A549 (cell line): ENCODE results near the gene CFAP46. TPM values are rescaled to one million over a fixed set of nuclear protein-coding genes. Genes with fewer than 3 reads are reported as not detected.

Experiments used
- ATAC-seq, 2 experiments: fragments of 200-7000 bp in 1 of 2; fragments of >200 bp in 1 of 2; cut with Nextera tagmentation in 1 of 2; cut with Tn5 transposase in 1 of 2; 3 replicates each; pipeline versions ENCODE4 v1.8.0 to v1.9.1; 2018 to 2020; ENCODE audit warnings: mild to moderate bottlenecking in 1 of 2, moderate library complexity in 1 of 2
- CTCF ChIA-PET: fragments of 300-600 bp; sonication (Branson Sonifier 250); formaldehyde crosslinking; extraction: SDS; loops from one replicate; lab custom pipeline; 2021; ENCODE audit warnings: antibody characterized with exemption, inconsistent platforms; lab: Yijun Ruan, JAX
- POLR2A ChIA-PET: fragments of 350-600 bp; formaldehyde crosslinking; extraction: SDS; loops from one replicate; lab custom pipeline; 2021; ENCODE audit warnings: antibody characterized with exemption, inconsistent platforms; lab: Yijun Ruan, JAX
- DNase-seq, 2 experiments: peaks; one replicate each; pipeline versions ENCODE4 v3.0.0 to v3.0.0-alpha.2; 2011 to 2016; ENCODE audit warnings: low read depth in 1 of 2, low spot score in 1 of 2
- FAIRE-seq: peaks from 2 replicates; lab custom pipeline; 2011; peaks lifted over from hg19 to GRCh38; lab: Jason Lieb, UNC
- H3K27ac ChIP-seq, 2 experiments: fragments of >200 bp; sonication (Bioruptor Twin); formaldehyde crosslinking; 3 replicates each; pipeline ENCODE4 v1.5.1; 2016 to 2017
- H3K4me1 ChIP-seq: fragments of >200 bp; sonication (Bioruptor Twin); formaldehyde crosslinking; 3 replicates; pipeline ENCODE4 v1.6.1; 2016
- H3K4me2 ChIP-seq: fragments of >200 bp; sonication (Bioruptor Twin); formaldehyde crosslinking; 3 replicates; pipeline ENCODE4 v1.6.1; 2016
- H3K4me3 ChIP-seq: fragments of >200 bp; sonication (Bioruptor Twin); formaldehyde crosslinking; 3 replicates; pipeline ENCODE4 v1.5.1; 2016
- H3K9me3 ChIP-seq: fragments of >200 bp; sonication (Bioruptor Twin); formaldehyde crosslinking; 3 replicates; pipeline ENCODE4 v1.6.1; 2016
- EHMT2 ChIP-seq: fragments of 200-600 bp; sonication (generic); IDR thresholded peaks from 2 replicates; pipeline ENCODE4 v1.6.1; 2016; ENCODE audit warnings: antibody characterized with exemption, low read depth, mild to moderate bottlenecking, moderate library complexity
- FOSL2 ChIP-seq, 2 experiments: fragments of 450-650 bp in 1 of 2; fragments of >200 bp in 1 of 2; sonication (Bioruptor Twin) in 1 of 2; formaldehyde crosslinking; IDR thresholded peaks; 2 replicates each; pipeline versions ENCODE4 v1.5.0 to v1.6.1; 2016 to 2020; ENCODE audit warnings: mild to moderate bottlenecking in 1 of 2, moderate library complexity in 1 of 2
- FOXS1 ChIP-seq: fragments of 250-450 bp; sonication (Bioruptor Pico); IDR thresholded peaks from 2 replicates; pipeline ENCODE4 v1.5.0; 2020; ENCODE audit warnings: mild to moderate bottlenecking, moderate library complexity
- HEYL ChIP-seq: fragments of 250-450 bp; sonication (Bioruptor Pico); IDR thresholded peaks from 2 replicates; pipeline ENCODE4 v1.8.0; 2021; ENCODE audit warnings: mild to moderate bottlenecking, moderate library complexity
- JUN ChIP-seq, 2 experiments: fragments of >200 bp; sonication (Bioruptor Twin); formaldehyde crosslinking; IDR thresholded peaks; 2 replicates in 1 of 2; 3 replicates in 1 of 2; pipeline ENCODE4 v1.6.1; 2016 to 2017
- JUNB ChIP-seq: fragments of >200 bp; sonication (Bioruptor Twin); formaldehyde crosslinking; IDR thresholded peaks from 2 replicates; pipeline ENCODE4 v1.6.1; 2016
- NR3C1 ChIP-seq: fragments of >200 bp; sonication (Bioruptor Twin); formaldehyde crosslinking; IDR thresholded peaks from 3 replicates; pipeline ENCODE4 v1.6.1; 2017
- RNF2 ChIP-seq: fragments of 200-600 bp; sonication (generic); IDR thresholded peaks from 2 replicates; pipeline ENCODE4 v1.6.1; 2016; ENCODE audit warnings: low read depth, mild to moderate bottlenecking, antibody characterized with exemption, moderate library complexity, borderline replicate concordance
- TFCP2L1 ChIP-seq: fragments of 250-450 bp; sonication (Bioruptor Pico); IDR thresholded peaks from 2 replicates; pipeline ENCODE4 v1.5.0; 2021; ENCODE audit warnings: mild to moderate bottlenecking
- TP53 ChIP-seq: fragments of 250-450 bp; sonication (Bioruptor Pico); IDR thresholded peaks from 2 replicates; pipeline ENCODE4 v1.5.0; 2021; ENCODE audit warnings: mild to moderate bottlenecking, moderate library complexity
- ZC3H11A ChIP-seq: fragments of 450-650 bp; IDR thresholded peaks from 2 replicates; pipeline ENCODE4 v1.6.1; 2014; ENCODE audit warnings: antibody characterized with exemption, mild to moderate bottlenecking
- ZNF302 ChIP-seq: fragments of 250-450 bp; sonication (Bioruptor Pico); IDR thresholded peaks from 2 replicates; pipeline ENCODE4 v1.9.0; 2021; ENCODE audit warnings: inconsistent platforms, mild to moderate bottlenecking, moderate library complexity
- WGBS: methylation state at CpG from one replicate; pipeline ENCODE4 v1.1.6; 2017; ENCODE audit errors: missing lambda C conversion rate; 5-methylcytosine and 5-hydroxymethylcytosine counted together
- polyA plus RNA-seq, 4 experiments: library from polyadenylated mRNA; depleted of rRNA in 3 of 4; stranded (reverse); fragments of >200 nt; fragmentation: RNase III in 1 of 4; extraction: RNeasy Plus Mini Kit Qiagen cat#74134 plus additional on column Dnase treatment in 1 of 4; gene quantifications; 2 replicates in 3 of 4; 3 replicates in 1 of 4; pipeline ENCODE4 v1.2.3, GENCODE V29; 2011 to 2017
- TF ChIP-seq, protein P1 (sequence below): IDR thresholded peaks from 2 replicates; pipeline ENCODE4 v1.6.1; 2012; ENCODE audit warnings: low read depth, borderline replicate concordance
- TF ChIP-seq, protein P2 (sequence below): fragments of 450-650 bp; IDR thresholded peaks from 2 replicates; pipeline ENCODE4 v1.6.1; 2014; ENCODE audit warnings: antibody characterized with exemption
- TF ChIP-seq, protein P3 (sequence below): fragments of 200-600 bp; sonication (generic); IDR thresholded peaks from 2 replicates; pipeline ENCODE4 v1.6.1; 2016; ENCODE audit warnings: antibody characterized with exemption, mild to moderate bottlenecking, moderate library complexity
- TF ChIP-seq, protein P4 (sequence below): fragments of 250-450 bp; sonication (Bioruptor Pico); IDR thresholded peaks from 2 replicates; pipeline ENCODE4 v1.5.0; 2020; ENCODE audit warnings: low read depth, mild to moderate bottlenecking, moderate library complexity
- TF ChIP-seq, protein P5 (sequence below): fragments of >200 bp; sonication (Bioruptor Twin); formaldehyde crosslinking; IDR thresholded peaks from 2 replicates; pipeline ENCODE4 v1.6.1; 2016

The CFAP46 gene
- polyA plus RNA-seq, 2 of the 4 experiments (the other 2 are of a cell fraction) = 0.88 to 1.8 TPM

DNA sequence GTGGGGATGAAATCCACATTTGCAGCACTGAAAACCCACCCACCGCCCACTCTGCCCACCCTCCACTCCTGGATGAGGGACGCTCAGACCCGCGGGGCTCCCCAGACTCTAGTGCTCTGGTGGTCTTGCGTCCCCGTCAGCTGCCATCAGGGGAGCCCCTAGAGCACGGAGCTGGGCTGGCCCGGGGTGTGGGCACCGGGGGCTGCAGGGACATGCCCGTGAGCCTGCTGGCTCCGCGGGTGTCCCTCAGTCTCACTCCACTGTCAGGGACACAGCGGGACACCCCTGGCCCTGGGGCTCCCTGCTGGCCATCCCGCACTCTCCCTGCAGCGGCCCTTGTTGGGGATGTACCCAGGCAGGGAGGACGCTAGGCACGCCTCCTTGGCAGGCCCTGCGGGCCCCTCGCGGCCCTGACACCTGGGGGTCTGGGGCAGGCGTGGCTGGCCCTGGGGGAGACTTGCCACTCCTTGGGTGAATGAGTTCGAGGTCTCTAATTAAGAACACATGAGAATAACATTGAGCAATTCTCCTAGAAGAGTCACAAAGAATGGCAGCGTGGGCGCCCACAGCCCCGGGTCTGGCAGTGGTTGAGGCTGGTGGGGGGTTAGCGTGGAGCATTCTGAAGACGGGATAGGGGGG, 64.2 kb downstream of the CFAP46 start (continued):
- TF ChIP-seq, protein P1, sequence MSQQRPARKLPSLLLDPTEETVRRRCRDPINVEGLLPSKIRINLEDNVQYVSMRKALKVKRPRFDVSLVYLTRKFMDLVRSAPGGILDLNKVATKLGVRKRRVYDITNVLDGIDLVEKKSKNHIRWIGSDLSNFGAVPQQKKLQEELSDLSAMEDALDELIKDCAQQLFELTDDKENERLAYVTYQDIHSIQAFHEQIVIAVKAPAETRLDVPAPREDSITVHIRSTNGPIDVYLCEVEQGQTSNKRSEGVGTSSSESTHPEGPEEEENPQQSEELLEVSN = no peak

DNA sequence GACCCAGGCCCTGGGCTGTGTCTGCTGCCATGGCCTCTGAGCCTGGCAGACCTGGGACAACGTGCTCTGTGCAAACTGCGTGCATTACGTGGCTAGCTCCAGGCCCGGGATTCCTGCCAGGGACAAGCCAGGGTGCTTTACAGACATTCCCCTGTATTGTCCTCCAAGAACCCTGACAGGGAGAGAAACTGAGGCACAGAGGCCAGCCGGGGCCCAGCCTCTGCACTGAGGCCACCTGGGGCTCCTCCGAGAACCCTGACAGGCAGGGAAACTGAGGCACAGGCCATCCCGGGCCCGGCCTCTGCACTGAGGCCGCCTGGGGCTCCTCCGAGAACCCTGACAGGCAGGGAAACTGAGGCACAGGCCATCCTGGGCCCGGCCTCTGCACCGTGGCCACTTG, 64.9 kb downstream of the CFAP46 start:
- Histone ChIP-seq H3K9me3 (no peaks in the 10 kb centered on the region), H3K27ac (no peak overlapping the region), H3K4me2 (no peak overlapping the region), H3K4me3 (no peak overlapping the region), H3K4me1 (no peaks in the 10 kb centered on the region)
- CTCF ChIA-PET = interaction anchor here (1.8 kb wide), 1 partner anchor 223 kb away, joined by 6 read pairs; no protein-coding TSS in a partner anchor
- FAIRE-seq = no peak
- ATAC-seq = no peak; a peak in 1 of 6 replicates
- whole genome bisulfite sequencing = 9% methylated on average over 12 of the region's 12 CpGs
- TF ChIP-seq ZC3H11A = no peak
- TF ChIP-seq TFCP2L1 = no peak
- no peak for TF ChIP-seq HEYL (CRISPR knock-in tag)
- TF ChIP-seq, protein P2, sequence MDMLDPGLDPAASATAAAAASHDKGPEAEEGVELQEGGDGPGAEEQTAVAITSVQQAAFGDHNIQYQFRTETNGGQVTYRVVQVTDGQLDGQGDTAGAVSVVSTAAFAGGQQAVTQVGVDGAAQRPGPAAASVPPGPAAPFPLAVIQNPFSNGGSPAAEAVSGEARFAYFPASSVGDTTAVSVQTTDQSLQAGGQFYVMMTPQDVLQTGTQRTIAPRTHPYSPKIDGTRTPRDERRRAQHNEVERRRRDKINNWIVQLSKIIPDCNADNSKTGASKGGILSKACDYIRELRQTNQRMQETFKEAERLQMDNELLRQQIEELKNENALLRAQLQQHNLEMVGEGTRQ = no peak
- no peak for TF ChIP-seq RNF2
- no peak for TF ChIP-seq JUNB
- TF ChIP-seq, protein P1 = no peak
- no peak for TF ChIP-seq ZNF302 (CRISPR knock-in tag)
- TF ChIP-seq, protein P3, sequence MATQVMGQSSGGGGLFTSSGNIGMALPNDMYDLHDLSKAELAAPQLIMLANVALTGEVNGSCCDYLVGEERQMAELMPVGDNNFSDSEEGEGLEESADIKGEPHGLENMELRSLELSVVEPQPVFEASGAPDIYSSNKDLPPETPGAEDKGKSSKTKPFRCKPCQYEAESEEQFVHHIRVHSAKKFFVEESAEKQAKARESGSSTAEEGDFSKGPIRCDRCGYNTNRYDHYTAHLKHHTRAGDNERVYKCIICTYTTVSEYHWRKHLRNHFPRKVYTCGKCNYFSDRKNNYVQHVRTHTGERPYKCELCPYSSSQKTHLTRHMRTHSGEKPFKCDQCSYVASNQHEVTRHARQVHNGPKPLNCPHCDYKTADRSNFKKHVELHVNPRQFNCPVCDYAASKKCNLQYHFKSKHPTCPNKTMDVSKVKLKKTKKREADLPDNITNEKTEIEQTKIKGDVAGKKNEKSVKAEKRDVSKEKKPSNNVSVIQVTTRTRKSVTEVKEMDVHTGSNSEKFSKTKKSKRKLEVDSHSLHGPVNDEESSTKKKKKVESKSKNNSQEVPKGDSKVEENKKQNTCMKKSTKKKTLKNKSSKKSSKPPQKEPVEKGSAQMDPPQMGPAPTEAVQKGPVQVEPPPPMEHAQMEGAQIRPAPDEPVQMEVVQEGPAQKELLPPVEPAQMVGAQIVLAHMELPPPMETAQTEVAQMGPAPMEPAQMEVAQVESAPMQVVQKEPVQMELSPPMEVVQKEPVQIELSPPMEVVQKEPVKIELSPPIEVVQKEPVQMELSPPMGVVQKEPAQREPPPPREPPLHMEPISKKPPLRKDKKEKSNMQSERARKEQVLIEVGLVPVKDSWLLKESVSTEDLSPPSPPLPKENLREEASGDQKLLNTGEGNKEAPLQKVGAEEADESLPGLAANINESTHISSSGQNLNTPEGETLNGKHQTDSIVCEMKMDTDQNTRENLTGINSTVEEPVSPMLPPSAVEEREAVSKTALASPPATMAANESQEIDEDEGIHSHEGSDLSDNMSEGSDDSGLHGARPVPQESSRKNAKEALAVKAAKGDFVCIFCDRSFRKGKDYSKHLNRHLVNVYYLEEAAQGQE = no peak
- TF ChIP-seq FOXS1 (CRISPR knock-in tag) = no peak
- TF ChIP-seq TP53 (CRISPR knock-in tag) = no peak
- TF ChIP-seq EHMT2 = no peak
- TF ChIP-seq, protein P4, sequence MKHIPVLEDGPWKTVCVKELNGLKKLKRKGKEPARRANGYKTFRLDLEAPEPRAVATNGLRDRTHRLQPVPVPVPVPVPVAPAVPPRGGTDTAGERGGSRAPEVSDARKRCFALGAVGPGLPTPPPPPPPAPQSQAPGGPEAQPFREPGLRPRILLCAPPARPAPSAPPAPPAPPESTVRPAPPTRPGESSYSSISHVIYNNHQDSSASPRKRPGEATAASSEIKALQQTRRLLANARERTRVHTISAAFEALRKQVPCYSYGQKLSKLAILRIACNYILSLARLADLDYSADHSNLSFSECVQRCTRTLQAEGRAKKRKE (CRISPR knock-in tag) = no peak
- TF ChIP-seq, protein P5, sequence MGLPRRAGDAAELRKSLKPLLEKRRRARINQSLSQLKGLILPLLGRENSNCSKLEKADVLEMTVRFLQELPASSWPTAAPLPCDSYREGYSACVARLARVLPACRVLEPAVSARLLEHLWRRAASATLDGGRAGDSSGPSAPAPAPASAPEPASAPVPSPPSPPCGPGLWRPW = no peak
- no peak for TF ChIP-seq JUN (IDR thresholded peaks at IDR 0.05)
- TF ChIP-seq FOSL2 (IDR thresholded peaks at IDR 0.05) = no peak
- TF ChIP-seq FOSL2 (CRISPR knock-in tag; IDR thresholded peaks at IDR 0.05) = no peak
- TF ChIP-seq NR3C1 = no peak
- no peak for DNase-seq
- POLR2A ChIA-PET = no interaction called here
